HG03039 (cell line): ENCODE results near the gene PCDHA13.
"Not testable (repeated sequence)": the region's sequence is repeated elsewhere in the genome, so short reads cannot be mapped to it uniquely, and the experiment has no call there.

Source experiments
- ATAC-seq: cut with Tn5 transposase; IDR thresholded peaks from one replicate; pipeline ENCODE4 v1.9.1; 2021; ENCODE audit warnings: mild to moderate bottlenecking, moderate library complexity; ENCODE audit not compliant: unreplicated experiment

Gene PCDHA13

DNA sequence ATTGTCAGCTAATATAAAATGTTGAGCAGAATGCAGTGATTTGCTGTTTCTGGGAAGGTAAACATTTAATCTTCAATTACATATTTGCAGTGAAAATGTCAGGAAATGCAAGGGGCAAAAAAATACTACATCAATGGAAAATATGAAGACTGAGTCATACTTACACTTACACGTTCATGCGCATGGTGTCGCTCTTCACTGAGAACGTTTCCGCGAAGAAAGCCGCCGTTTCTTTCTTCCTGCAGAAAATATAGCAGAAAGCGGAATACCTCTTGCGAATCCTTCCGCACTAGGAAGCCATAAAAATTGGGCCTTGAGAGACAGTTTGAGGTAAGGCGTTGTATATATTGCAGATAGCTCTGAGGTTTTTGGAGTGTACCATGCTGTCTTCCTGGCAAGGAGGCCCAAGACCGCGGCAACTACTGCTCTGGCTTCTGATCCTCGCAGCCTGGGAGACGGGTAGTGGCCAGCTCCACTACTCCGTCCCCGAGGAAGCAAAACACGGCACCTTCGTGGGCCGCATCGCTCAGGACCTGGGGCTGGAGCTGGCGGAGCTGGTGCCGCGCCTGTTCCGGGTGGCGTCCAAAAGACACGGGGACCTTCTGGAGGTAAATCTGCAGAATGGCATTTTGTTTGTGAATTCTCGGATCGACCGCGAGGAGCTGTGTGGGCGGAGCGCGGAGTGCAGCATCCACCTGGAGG lies at the start of gene PCDHA13:
Gene PCDHA13 (plus strand): TSS at position 236 of the 702 bp plus-strand sequence. CDS start 145 bp downstream, at position 381.
- ATAC-seq: no peak

- no peak for ATAC-seq
Measured at GRCh38 chr5:140833993-140834392, 47.9 kb upstream of the PCDHA13 start, which contains the start of gene PCDHA7. PCDHA7 (plus strand) TSS chr5:140834269; CDS start chr5:140834384, 115 bp downstream.

GRCh38 chr5:140834439-140835008 lies 47.4 kb upstream of the PCDHA13 start:
- ATAC-seq: not testable (repeated sequence)

DNA sequence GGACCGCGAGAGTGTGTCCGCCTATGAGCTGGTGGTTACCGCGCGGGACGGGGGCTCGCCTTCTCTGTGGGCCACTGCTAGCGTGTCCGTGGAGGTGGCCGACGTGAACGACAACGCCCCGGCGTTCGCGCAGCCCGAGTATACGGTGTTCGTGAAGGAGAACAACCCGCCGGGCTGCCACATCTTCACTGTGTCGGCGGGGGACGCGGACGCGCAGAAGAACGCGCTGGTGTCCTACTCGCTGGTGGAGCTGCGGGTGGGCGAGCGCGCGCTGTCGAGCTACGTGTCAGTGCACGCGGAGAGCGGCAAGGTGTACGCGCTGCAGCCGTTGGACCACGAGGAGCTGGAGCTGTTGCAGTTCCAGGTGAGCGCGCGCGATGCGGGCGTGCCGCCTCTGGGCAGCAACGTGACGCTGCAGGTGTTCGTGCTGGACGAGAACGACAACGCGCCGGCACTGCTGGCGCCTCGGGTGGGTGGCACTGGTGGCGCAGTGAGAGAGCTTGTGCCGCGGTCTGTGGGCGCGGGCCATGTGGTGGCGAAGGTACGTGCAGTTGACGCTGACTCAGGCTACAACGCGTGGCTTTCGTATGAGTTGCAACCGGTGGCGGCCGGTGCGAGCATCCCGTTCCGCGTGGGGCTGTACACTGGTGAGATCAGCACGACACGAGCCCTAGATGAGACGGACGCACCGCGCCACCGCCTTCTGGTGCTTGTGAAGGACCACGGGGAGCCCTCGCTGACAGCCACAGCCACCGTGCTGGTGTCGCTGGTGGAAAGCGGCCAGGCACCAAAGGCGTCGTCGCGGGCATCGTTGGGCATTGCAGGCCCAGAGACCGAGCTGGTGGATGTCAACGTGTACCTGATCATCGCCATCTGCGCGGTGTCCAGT lies 46.1 kb upstream of the PCDHA13 start:
- ATAC-seq: no peak

DNA sequence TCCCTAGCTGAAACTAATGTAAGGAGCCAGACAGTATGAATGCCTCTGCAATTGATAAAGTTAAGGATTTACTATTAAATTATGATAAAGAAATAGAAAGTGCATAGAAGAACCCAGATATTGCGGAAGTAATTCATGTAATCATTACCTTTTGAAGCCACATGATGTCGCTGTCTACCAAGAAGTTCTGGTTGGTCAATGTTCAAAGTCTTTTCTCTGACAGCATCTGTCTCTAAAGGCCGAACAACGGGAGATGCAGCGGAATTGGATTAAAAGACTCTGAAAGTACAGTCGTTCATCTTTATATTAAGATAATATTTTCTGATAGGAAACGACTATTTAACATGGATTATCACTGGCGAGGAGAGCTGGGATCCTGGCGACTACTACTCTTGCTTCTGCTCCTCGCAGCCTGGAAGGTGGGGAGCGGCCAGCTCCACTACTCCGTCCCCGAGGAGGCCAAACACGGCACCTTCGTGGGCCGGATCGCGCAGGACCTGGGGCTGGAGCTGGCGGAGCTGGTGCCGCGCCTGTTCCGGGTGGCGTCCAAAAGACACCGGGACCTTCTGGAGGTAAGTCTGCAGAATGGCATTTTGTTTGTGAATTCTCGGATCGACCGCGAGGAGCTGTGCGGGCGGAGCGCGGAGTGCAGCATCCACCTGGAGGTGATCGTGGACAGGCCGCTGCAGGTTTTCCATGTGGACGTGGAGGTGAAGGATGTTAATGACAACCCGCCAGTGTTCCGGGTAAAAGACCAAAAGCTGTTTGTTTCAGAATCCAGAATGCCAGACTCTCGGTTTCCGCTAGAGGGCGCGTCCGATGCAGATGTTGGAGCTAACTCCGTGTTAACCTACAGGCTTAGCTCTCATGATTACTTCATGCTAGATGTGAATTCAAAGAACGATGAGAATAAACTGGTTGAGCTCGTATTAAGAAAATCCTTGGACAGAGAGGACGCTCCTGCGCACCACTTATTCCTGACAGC lies 40.7 kb upstream of the PCDHA13 start, which contains the start of gene PCDHA8:
Gene PCDHA8 (plus strand): TSS at position 210 of the 985 bp plus-strand sequence. CDS start 135 bp downstream, at position 345.
- no peak for ATAC-seq

GRCh38 chr5:140842798-140843733 lies 38.9 kb upstream of the PCDHA13 start:
- ATAC-seq: no peak

DNA sequence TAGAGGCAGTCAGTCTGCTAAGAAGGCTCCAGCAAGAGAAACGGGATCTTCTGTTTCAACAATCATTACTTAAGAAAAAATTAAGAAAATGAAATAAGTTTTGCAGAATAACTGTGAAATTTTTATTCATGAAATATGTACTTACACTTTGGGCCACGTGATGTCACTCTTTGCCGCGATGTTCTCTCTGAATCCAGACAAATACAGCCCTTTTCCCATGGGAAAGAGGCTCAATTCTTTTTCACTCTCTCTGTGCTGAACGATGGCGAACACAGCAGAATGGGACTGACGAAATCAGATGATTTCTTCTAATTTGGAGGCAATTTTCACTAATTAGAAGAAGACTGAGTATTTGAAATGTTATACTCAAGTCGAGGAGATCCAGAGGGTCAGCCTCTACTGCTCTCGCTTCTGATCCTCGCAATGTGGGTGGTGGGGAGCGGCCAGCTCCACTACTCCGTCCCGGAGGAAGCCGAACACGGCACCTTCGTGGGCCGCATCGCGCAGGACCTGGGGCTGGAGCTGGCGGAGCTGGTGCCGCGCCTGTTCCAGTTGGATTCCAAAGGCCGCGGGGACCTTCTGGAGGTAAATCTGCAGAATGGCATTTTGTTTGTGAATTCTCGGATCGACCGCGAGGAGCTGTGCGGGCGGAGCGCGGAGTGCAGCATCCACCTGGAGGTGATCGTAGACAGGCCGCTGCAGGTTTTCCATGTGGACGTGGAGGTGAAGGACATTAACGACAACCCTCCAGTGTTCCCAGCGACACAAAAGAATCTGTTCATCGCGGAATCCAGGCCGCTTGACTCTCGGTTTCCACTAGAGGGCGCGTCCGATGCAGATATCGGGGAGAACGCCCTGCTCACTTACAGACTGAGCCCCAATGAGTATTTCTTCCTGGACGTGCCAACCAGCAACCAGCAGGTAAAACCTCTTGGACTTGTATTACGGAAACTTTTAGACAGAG lies 33.5 kb upstream of the PCDHA13 start, which contains the start of gene PCDHA9:
Gene PCDHA9 (plus strand): TSS at position 244 of the 964 bp plus-strand sequence. CDS start 114 bp downstream, at position 358.
- not testable (repeated sequence) for ATAC-seq

GRCh38 chr5:140849831-140850634 lies 31.9 kb upstream of the PCDHA13 start:
- not testable (repeated sequence) for ATAC-seq

DNA sequence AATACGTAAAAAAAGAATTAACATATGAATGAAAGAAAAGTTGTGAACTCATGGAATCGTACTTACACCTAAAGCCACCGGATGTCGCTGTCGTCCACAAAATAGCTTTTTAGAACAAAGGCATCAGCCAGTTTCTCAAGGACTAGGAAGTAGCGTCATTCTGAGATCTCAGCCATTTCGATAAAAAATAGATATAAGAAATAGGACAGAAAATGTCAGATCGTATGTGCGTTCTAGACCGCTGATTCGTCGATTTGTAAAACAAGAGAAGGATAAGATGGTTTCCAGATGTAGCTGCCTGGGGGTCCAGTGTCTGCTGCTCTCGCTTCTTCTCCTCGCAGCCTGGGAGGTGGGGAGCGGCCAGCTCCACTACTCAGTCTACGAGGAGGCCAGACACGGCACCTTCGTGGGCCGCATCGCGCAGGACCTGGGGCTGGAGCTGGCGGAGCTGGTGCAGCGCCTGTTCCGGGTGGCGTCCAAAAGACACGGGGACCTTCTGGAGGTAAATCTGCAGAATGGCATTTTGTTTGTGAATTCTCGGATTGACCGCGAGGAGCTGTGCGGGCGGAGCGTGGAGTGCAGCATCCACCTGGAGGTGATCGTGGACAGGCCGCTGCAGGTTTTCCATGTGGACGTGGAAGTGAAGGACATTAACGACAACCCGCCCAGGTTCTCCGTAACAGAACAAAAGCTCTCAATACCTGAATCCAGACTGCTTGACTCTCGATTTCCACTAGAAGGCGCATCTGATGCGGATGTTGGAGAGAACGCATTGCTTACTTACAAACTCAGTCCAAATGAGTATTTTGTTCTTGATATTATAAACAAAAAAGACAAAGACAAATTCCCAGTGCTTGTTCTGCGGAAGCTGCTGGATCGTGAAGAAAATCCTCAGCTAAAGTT lies 25.9 kb upstream of the PCDHA13 start, which contains the start of gene PCDHA10:
Gene PCDHA10 (plus strand): TSS at position 126 of the 903 bp plus-strand sequence. CDS start 152 bp downstream, at position 278.
- ATAC-seq: no peak

DNA sequence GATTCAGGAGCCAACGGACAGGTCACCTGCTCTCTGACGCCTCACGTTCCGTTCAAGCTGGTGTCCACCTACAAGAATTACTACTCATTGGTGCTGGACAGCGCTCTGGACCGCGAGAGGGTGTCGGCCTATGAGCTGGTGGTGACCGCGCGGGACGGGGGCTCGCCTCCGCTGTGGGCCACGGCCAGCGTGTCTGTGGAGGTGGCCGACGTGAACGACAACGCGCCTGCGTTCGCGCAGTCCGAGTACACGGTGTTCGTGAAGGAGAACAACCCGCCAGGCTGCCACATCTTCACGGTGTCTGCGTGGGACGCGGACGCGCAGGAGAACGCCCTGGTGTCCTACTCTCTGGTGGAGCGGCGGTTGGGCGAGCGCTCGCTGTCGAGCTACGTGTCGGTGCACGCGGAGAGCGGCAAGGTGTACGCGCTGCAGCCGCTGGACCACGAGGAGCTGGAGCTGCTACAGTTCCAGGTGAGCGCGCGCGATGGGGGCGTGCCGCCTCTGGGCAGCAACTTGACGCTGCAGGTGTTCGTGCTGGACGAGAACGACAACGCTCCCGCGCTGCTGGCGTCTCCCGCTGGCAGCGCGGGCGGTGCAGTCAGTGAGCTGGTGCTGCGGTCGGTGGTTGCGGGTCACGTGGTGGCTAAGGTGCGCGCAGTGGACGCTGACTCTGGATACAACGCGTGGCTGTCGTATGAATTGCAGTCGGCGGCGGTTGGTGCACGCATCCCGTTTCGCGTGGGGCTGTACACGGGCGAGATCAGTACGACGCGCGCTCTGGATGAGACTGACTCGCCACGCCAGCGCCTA lies 24.5 kb upstream of the PCDHA13 start:
- ATAC-seq: no peak

GRCh38 chr5:140857987-140858240 lies 24.0 kb upstream of the PCDHA13 start:
- ATAC-seq: no peak

DNA sequence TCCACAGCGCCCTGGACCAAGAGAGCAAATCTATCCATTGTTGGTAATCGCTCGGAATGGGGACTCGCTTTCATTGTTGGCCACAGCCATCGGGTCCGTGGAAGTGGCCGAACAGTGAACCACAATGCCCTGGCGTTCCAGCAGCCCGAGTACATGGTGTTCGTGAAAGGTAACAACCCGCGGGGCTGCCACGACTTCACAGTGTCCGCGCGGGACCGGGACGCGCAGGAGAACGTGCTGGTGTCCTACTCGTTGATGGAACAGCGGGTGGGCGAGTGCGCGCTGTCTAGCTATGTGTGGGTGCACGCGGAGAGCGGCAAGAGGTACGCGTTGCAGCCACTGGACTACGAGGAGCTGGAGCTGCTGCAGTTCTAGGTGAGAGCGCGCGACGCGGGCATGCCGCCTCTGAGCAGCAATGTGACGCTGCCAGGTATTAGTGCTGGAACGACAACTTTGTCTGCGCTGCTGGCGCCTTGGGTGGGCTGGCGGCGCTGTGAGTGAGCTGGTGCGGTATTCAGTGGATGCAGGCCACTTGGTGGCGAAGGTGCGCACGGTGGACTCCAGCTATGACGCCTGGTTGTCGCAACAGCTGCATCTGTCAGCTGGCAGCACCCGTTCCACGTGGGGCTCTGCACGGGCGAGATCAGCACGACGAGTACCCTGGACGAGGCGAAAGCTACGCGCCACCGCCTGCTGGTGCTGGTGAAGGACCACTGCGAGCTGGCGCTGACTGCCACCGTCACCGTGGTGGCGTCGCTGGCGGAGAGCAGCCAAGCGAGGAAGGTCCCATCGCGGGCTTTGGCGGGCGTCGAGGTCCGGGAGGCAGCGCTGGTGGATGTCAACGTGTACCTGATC lies 19.3 kb upstream of the PCDHA13 start:
- no peak for ATAC-seq

DNA sequence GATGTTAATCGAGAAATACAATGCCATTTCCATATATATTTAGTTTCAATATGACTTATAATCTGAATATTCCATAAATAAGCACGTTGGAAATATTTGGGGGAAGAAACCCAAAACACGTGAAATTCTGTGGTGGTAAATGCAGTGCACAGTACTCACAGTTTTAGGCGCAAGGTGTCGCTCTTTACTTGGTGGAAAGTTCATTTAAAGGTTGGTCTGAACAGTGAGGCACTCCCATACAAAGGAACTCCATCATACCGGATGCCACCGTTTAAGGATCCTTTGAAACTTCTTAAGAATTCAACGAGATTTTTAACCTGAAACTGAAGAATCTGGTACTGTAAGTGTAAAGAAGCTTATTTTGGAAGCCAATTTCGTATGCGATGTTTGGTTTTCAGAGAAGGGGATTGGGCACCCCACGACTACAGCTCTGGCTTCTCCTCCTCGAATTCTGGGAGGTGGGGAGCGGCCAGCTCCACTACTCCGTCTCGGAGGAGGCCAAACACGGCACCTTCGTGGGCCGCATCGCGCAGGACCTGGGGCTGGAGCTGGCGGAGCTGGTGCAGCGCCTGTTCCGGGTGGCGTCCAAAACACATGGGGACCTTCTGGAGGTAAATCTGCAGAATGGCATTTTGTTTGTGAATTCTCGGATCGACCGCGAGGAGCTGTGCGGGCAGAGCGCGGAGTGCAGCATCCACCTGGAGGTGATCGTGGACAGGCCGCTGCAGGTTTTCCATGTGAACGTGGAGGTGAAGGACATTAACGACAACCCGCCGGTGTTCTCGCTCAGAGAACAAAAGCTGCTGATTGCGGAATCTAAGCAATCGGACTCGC lies 13.0 kb upstream of the PCDHA13 start, which contains the start of gene PCDHA11:
Gene PCDHA11 (plus strand): TSS at position 237 of the 834 bp plus-strand sequence. CDS start 147 bp downstream, at position 384.
- no peak for ATAC-seq
